Activated CD8-positive, alpha-beta memory T cell treated with anti-CD3 and anti-CD28 coated beads, Interleukin-2, amount 10 ng/mL, durations not matched to agents 7 days and 5 days (primary cell): ENCODE data around the gene WNT7B. TPM values are rescaled to one million over a fixed set of nuclear protein-coding genes. Genes with fewer than 3 reads are reported as not detected.

Source experiments
- ATAC-seq: fragments of 150-1000 bp; cut with Tn5 transposase; one replicate; pipeline ENCODE4 v1.10.0; 2021; ENCODE audit warnings: moderate library complexity
- CTCF ChIA-PET: fragments of 350-600 bp; sonication (Branson Sonifier 250); formaldehyde crosslinking; loops from one replicate; lab custom pipeline; 2021; ENCODE audit warnings: antibody characterized with exemption; lab: Charles Lee
- DNase-seq: peaks from one replicate; pipeline ENCODE4 v3.0.0-alpha.2; 2020
- H3K27ac Mint-ChIP-seq: one replicate; pipeline ENCODE4 v1.8.0; 2021; ENCODE audit warnings: mild to moderate bottlenecking, mixed read lengths
- H3K27me3 Mint-ChIP-seq: one replicate; pipeline ENCODE4 v1.8.0; 2021; ENCODE audit warnings: mixed read lengths
- H3K36me3 Mint-ChIP-seq: one replicate; pipeline ENCODE4 v1.8.0; 2021; ENCODE audit warnings: mild to moderate bottlenecking, mixed read lengths
- H3K4me1 Mint-ChIP-seq: one replicate; pipeline ENCODE4 v1.8.0; 2021; ENCODE audit warnings: mixed read lengths
- H3K4me3 Mint-ChIP-seq: one replicate; pipeline ENCODE4 v1.8.0; 2021; ENCODE audit warnings: mild to moderate bottlenecking, moderate library complexity, mixed read lengths
- H3K9me3 Mint-ChIP-seq: one replicate; pipeline ENCODE4 v1.8.0; 2022; ENCODE audit warnings: low read depth, mixed read lengths
- total RNA-seq, 2 experiments: library from RNA; stranded (reverse); gene quantifications; one replicate each; pipeline ENCODE4 v1.2.3, GENCODE V29; 2021

Gene WNT7B
- total RNA-seq, 2 experiments from 2014 or later: not detected

- ATAC-seq (no peak), DNase-seq (no peak)
- Mint-ChIP-seq H3K36me3 (no peaks in the 10 kb centered on the region), H3K9me3 (no peaks in the 10 kb centered on the region), H3K4me1 (no peaks in the 10 kb centered on the region), H3K27me3 (peaks cover 54% of the 10 kb centered on the region), H3K4me3 (no peak overlapping the region), H3K27ac (no peak overlapping the region)
- CTCF ChIA-PET: no interaction called here
These were observed 97.4 kb downstream of the WNT7B start for GRCh38 chr22:45879552-45879949.

GRCh38 chr22:45878901-45879551, 97.9 kb downstream of the WNT7B start:
- Mint-ChIP-seq H3K27ac (no peak overlapping the region), H3K36me3 (no peaks in the 10 kb centered on the region)

GRCh38 chr22:45878051-45878781, 98.7 kb downstream of the WNT7B start:
- Mint-ChIP-seq H3K36me3 (no peaks in the 10 kb centered on the region), H3K9me3 (no peaks in the 10 kb centered on the region)
- no peak for ATAC-seq

More at GRCh38 chr22:45878901-45879551, 97.9 kb downstream of the WNT7B start:
- CTCF ChIA-PET: interaction anchor here (1.1 kb wide), 2 partner anchors 16 to 301 kb away, joined by 3 to 4 read pairs; no protein-coding TSS in a partner anchor
- ATAC-seq: no peak
- no peak for DNase-seq
- Mint-ChIP-seq H3K4me1 (no peaks in the 10 kb centered on the region), H3K27me3 (peaks cover 59% of the 10 kb centered on the region), H3K9me3 (no peaks in the 10 kb centered on the region), H3K4me3 (no peak overlapping the region)

GRCh38 chr22:45877651-45878050, 99.3 kb downstream of the WNT7B start:
- CTCF ChIA-PET: interaction anchor here (0.8 kb wide), 1 partner anchor 82 kb away, joined by 4 read pairs; no protein-coding TSS in a partner anchor
- DNase-seq (no peak), ATAC-seq (no peak)
- no peaks in the 10 kb centered on the region for H3K4me1 Mint-ChIP-seq
- H3K27ac Mint-ChIP-seq: no peak overlapping the region
- no peaks in the 10 kb centered on the region for H3K36me3 Mint-ChIP-seq
- no peaks in the 10 kb centered on the region for H3K9me3 Mint-ChIP-seq
- H3K4me3 Mint-ChIP-seq: no peak overlapping the region
- peaks cover 72% of the 10 kb centered on the region for H3K27me3 Mint-ChIP-seq

More at GRCh38 chr22:45878051-45878781, 98.7 kb downstream of the WNT7B start:
- CTCF ChIA-PET: interaction anchor here (1.1 kb wide), 2 partner anchors 15 to 300 kb away, joined by 3 to 4 read pairs; no protein-coding TSS in a partner anchor
- Mint-ChIP-seq H3K27ac (no peak overlapping the region), H3K27me3 (peaks cover 66% of the 10 kb centered on the region), H3K4me3 (no peak overlapping the region), H3K4me1 (no peaks in the 10 kb centered on the region)
- no peak for DNase-seq

DNA sequence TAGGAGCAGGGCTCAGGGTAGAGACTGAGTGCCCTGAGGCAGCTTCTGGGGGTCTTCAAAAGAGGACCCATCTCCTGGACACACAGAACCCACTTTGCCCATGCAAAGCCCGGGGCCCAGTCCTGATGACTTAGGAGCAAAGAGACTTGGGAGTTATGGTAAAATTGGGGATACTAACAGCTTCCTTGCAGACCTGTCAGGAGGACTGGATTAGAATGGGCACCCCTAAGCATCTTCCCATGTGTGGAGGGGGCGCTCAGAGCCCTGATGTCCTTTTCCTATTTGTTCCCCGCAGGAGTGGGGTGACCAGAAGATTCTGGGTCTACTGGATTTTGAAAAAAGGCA, 100.0 kb downstream of the WNT7B start:
- Mint-ChIP-seq H3K4me1 (no peaks in the 10 kb centered on the region), H3K36me3 (no peaks in the 10 kb centered on the region), H3K27me3 (peaks cover 77% of the 10 kb centered on the region), H3K9me3 (no peaks in the 10 kb centered on the region), H3K27ac (no peak overlapping the region), H3K4me3 (no peak overlapping the region)
- DNase-seq (no peak), ATAC-seq (no peak)
- CTCF ChIA-PET: interaction anchor here (0.8 kb wide), 1 partner anchor 82 kb away, joined by 4 read pairs; no protein-coding TSS in a partner anchor

- CTCF ChIA-PET: no interaction called here
- Mint-ChIP-seq H3K4me1 (no peaks in the 10 kb centered on the region), H3K4me3 (no peak overlapping the region), H3K9me3 (no peaks in the 10 kb centered on the region), H3K27me3 (peaks cover 71% of the 10 kb centered on the region), H3K27ac (no peak overlapping the region), H3K36me3 (no peaks in the 10 kb centered on the region)
- ATAC-seq (no peak), DNase-seq (no peak)
These were observed 100.6 kb downstream of the WNT7B start for GRCh38 chr22:45876136-45877035.

GRCh38 chr22:45872659-45873263, 104.2 kb downstream of the WNT7B start:
- no peak for ATAC-seq
- Mint-ChIP-seq H3K27me3 (peaks cover 62% of the 10 kb centered on the region), H3K4me3 (no peak overlapping the region), H3K27ac (no peak overlapping the region), H3K36me3 (no peaks in the 10 kb centered on the region), H3K9me3 (no peaks in the 10 kb centered on the region), H3K4me1 (no peaks in the 10 kb centered on the region)
- no peak for DNase-seq
- CTCF ChIA-PET: interaction anchor here (1.0 to 3.4 kb wide), 2 partner anchors 9 to 295 kb away, joined by 3 to 12 read pairs; no protein-coding TSS in a partner anchor

DNA sequence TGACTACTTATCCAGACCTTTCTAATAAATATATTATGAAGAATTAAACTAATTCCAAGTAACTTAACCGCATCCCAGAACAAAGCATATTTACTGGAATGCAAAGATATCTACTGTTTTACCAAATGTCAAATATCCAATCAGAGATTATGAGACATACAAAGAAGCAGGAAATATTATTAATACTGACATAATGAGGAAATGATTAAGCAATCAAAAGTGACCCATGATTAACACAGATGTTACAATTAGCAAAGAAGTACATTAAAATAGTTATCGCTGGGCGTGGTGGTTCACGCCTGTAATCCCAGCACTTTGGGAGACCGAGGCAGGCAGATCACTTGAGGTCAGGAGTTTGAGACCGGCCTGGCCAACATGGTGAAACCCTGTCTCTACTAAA, 105.2 kb downstream of the WNT7B start:
- no peaks in the 10 kb centered on the region for H3K9me3 Mint-ChIP-seq
- no peak for ATAC-seq
- CTCF ChIA-PET: interaction anchor here (3.4 kb wide), 1 partner anchor 8 kb away, joined by 12 read pairs; no protein-coding TSS in a partner anchor
- no peaks in the 10 kb centered on the region for H3K4me1 Mint-ChIP-seq
- no peaks in the 10 kb centered on the region for H3K36me3 Mint-ChIP-seq
- H3K27ac Mint-ChIP-seq: no peak overlapping the region
- H3K27me3 Mint-ChIP-seq: peaks cover 55% of the 10 kb centered on the region
- no peak for DNase-seq
- H3K4me3 Mint-ChIP-seq: no peak overlapping the region

Other genes starting within 250 kb of the WNT7B start
- 10 to 100 TPM; 16.0 to 22.6 TPM for gene PPARA, start 173.4 kb upstream of the WNT7B start, total RNA-seq